ENCODE results near the gene PPFIA1.

- TF ChIP-seq CTCF (conservative IDR thresholded peaks at IDR 0.05) (no peak), EZH2 (IDR thresholded peaks at IDR 0.05; ENCODE audit: low read depth) (no peak)
Measured at GRCh38 chr11:70409871-70410270, 139.4 kb downstream of the PPFIA1 start.
